GM18507 (cell line): ENCODE data around the gene KLHL25.

Source experiments
- DNase-seq: peaks from one replicate; pipeline ENCODE4 v3.0.0; 2011; ENCODE audit warnings: low read depth; ENCODE audit not compliant: insufficient read length; ENCODE audit errors: extremely low spot score
- FAIRE-seq: peaks from 2 replicates; lab custom pipeline; 2011; peaks lifted over from hg19 to GRCh38; lab: Jason Lieb, UNC

Gene KLHL25

GRCh38 chr15:85763673-85764633 lies 30.8 kb downstream of the KLHL25 start:
- no peak for DNase-seq
- no peak for FAIRE-seq

GRCh38 chr15:85763157-85763556 lies 31.6 kb downstream of the KLHL25 start:
- DNase-seq (no peak), FAIRE-seq (no peak)

- FAIRE-seq (no peak), DNase-seq (no peak)
Observed at GRCh38 chr15:85762756-85763127, 32.0 kb downstream of the KLHL25 start.

- DNase-seq (no peak), FAIRE-seq (no peak)
Observed at GRCh38 chr15:85762039-85762755, 32.5 kb downstream of the KLHL25 start.

- FAIRE-seq (no peak), DNase-seq (no peak)
Observed at GRCh38 chr15:85761635-85762034, 33.1 kb downstream of the KLHL25 start.

GRCh38 chr15:85760531-85761371 lies 34.0 kb downstream of the KLHL25 start:
- DNase-seq (no peak), FAIRE-seq (no peak)

- no peak for FAIRE-seq
Observed at GRCh38 chr15:85760049-85760448, 34.7 kb downstream of the KLHL25 start.

GRCh38 chr15:85759376-85759775 lies 35.3 kb downstream of the KLHL25 start:
- no peak for DNase-seq
- no peak for FAIRE-seq

More at GRCh38 chr15:85760049-85760448, 34.7 kb downstream of the KLHL25 start:
- DNase-seq, result no peak

- no peak for DNase-seq
- no peak for FAIRE-seq
Observed at GRCh38 chr15:85758655-85758978, 36.1 kb downstream of the KLHL25 start.

GRCh38 chr15:85757939-85758654 lies 36.6 kb downstream of the KLHL25 start:
- DNase-seq, result no peak
- no peak for FAIRE-seq

GRCh38 chr15:85757073-85757938 lies 37.4 kb downstream of the KLHL25 start:
- DNase-seq, result no peak
- no peak for FAIRE-seq

GRCh38 chr15:85756411-85757072 lies 38.2 kb downstream of the KLHL25 start:
- FAIRE-seq (no peak), DNase-seq (no peak)

GRCh38 chr15:85755942-85756341 lies 38.8 kb downstream of the KLHL25 start:
- DNase-seq (no peak), FAIRE-seq (no peak)

GRCh38 chr15:85755471-85755870 lies 39.3 kb downstream of the KLHL25 start:
- FAIRE-seq (no peak), DNase-seq (no peak)

- DNase-seq, result no peak
Observed at GRCh38 chr15:85754989-85755388, 39.7 kb downstream of the KLHL25 start.

GRCh38 chr15:85753791-85754452 lies 40.8 kb downstream of the KLHL25 start:
- FAIRE-seq (no peak), DNase-seq (no peak)

More at GRCh38 chr15:85754989-85755388, 39.7 kb downstream of the KLHL25 start:
- no peak for FAIRE-seq

GRCh38 chr15:85753261-85753660 lies 41.5 kb downstream of the KLHL25 start:
- FAIRE-seq (no peak), DNase-seq (no peak)
